Measurements from ENCODE around the gene FLT3LG.

DNA sequence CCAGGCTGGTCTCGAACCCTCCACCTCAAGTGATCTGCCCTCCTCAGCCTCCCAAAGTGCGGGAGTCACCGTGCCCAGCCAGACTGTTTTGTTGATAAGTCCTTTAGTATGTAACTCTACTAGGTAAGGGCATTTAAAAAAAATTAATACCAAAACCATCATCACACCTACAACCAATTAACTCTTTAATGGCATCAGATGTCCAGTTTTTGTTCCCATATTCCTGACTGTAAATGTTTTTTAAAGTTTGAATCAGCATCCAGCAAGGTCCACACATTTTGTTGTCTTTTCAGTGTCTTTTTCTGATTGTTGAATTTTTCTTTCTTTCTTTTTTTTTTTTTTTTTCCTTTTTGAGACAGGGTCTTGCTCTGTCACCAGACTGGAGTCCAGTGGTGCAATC lies 44.0 kb downstream of the FLT3LG start:
- TF ChIP-seq, protein P1, sequence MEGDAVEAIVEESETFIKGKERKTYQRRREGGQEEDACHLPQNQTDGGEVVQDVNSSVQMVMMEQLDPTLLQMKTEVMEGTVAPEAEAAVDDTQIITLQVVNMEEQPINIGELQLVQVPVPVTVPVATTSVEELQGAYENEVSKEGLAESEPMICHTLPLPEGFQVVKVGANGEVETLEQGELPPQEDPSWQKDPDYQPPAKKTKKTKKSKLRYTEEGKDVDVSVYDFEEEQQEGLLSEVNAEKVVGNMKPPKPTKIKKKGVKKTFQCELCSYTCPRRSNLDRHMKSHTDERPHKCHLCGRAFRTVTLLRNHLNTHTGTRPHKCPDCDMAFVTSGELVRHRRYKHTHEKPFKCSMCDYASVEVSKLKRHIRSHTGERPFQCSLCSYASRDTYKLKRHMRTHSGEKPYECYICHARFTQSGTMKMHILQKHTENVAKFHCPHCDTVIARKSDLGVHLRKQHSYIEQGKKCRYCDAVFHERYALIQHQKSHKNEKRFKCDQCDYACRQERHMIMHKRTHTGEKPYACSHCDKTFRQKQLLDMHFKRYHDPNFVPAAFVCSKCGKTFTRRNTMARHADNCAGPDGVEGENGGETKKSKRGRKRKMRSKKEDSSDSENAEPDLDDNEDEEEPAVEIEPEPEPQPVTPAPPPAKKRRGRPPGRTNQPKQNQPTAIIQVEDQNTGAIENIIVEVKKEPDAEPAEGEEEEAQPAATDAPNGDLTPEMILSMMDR (conservative IDR thresholded peaks at IDR 0.05; ENCODE audit: low read depth, low read length), result no peak
- TF ChIP-seq EZH2 (IDR thresholded peaks at IDR 0.05; ENCODE audit: low read length, unreplicated experiment) (no peak), EZH2phosphoT487 (IDR thresholded peaks at IDR 0.05; ENCODE audit: borderline replicate concordance, low read length) (no peak)
